ENCODE measurements around the gene ZMIZ1. TPM values are rescaled to one million over a fixed set of nuclear protein-coding genes. Genes with fewer than 3 reads are reported as not detected.

The ZMIZ1 gene
- total and polyA plus RNA-seq, 2 experiments from 2014 or later, result 48.2 to 78.8 TPM

- Histone ChIP-seq H3K4me3 (no peak overlapping the region), H3K9me3 (ENCODE audit: low read depth) (no peaks in the 10 kb centered on the region), H3K27me3 (no peaks in the 10 kb centered on the region), H3K36me3 (peaks cover 16% of the 10 kb centered on the region), H3K4me1 (ENCODE audit: low read depth) (peaks cover 12% of the 10 kb centered on the region), H3K27ac (peak overlapping the region; percentile 64)
- TF ChIP-seq CTCF (IDR thresholded peaks at IDR 0.05; ENCODE audit: low read depth, low read length), result no peak
- DNase-seq (ENCODE audit: low read depth in 1 of 2, low spot score in 1 of 2), result peak in 1 of 2 donors; percentile 32
Measured at GRCh38 chr10:79282388-79282787, 213.6 kb downstream of the ZMIZ1 start.

DNA sequence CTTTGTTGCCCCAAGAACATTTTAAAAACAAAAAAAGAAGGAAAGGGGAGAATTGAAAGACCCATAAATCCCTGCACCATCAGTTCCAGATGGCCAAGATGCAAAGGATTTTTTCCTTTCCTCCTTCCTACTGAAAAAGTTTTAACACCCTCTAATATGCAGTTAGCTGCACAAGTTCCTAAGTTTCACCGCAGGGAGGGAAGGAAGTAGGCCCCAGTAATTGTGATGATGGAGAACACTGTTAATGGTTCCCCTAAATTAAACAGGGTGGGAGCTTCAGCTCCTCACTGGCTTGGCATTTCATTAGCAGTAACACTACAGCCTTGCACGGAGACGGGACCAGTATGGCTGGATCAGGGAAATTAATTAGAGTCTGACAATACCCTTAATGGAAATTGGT, 214.8 kb downstream of the ZMIZ1 start:
- Histone ChIP-seq H3K36me3 (peaks cover 9% of the 10 kb centered on the region), H3K27ac (no peak overlapping the region), H3K27me3 (no peaks in the 10 kb centered on the region), H3K4me1 (ENCODE audit: low read depth) (peaks cover 12% of the 10 kb centered on the region), H3K9me3 (ENCODE audit: low read depth) (no peaks in the 10 kb centered on the region), H3K4me3 (no peak overlapping the region)
- TF ChIP-seq CTCF (IDR thresholded peaks at IDR 0.05; ENCODE audit: low read depth, low read length), result no peak
- no peak for DNase-seq (ENCODE audit: low read depth in 1 of 2, low spot score in 1 of 2)

DNA sequence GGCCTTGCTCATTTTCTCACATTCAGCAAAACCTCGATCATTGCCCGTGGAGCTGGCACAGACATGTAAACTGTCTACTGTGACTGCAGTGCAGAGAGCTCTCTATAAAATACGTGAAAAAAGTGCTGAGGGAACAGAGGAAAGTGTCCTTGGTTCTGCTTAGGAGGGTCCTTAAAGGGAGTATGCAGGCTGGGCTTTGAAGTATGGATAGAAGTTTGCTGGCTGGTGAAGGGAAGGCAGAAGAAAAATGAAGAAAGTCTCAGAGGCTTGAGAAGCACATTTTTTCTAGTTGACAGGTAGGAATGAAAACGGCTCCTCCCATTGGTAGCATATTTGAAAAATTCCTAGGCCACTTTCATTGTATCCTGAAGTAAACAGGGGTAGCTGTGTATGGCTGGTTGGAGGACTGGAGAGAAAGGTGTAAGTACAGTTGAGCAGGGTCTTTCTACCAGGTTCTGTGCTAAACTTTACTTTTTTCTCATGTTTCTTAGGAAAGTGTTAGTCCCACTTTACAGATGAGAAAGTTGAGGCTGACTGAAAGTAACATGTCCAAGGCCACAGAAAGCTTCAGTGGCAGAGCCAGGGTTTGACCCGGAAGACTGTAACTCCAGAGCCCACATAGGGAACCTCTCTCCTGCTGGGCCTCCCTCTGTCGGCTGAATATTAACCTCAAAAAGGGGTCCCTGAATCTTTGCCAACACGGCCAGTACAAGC, 215.5 kb downstream of the ZMIZ1 start:
- DNase-seq (ENCODE audit: low read depth in 1 of 2, low spot score in 1 of 2), result no peak
- Histone ChIP-seq H3K27ac (no peak overlapping the region), H3K36me3 (peaks cover 9% of the 10 kb centered on the region), H3K4me1 (ENCODE audit: low read depth) (peaks cover 12% of the 10 kb centered on the region), H3K9me3 (ENCODE audit: low read depth) (no peaks in the 10 kb centered on the region), H3K27me3 (no peaks in the 10 kb centered on the region), H3K4me3 (no peak overlapping the region)
- TF ChIP-seq CTCF (IDR thresholded peaks at IDR 0.05; ENCODE audit: low read depth, low read length), result no peak

GRCh38 chr10:79285315-79286197, 216.8 kb downstream of the ZMIZ1 start:
- no peaks in the 10 kb centered on the region for H3K27me3 ChIP-seq
- peaks cover 9% of the 10 kb centered on the region for H3K36me3 ChIP-seq
- no peaks in the 10 kb centered on the region for H3K9me3 ChIP-seq (ENCODE audit: low read depth)
- no peak overlapping the region for H3K4me3 ChIP-seq
- no peak for DNase-seq (ENCODE audit: low read depth in 1 of 2, low spot score in 1 of 2)
- TF ChIP-seq CTCF (IDR thresholded peaks at IDR 0.05; ENCODE audit: low read depth, low read length), result no peak
- peaks cover 12% of the 10 kb centered on the region for H3K4me1 ChIP-seq (ENCODE audit: low read depth)
- no peak overlapping the region for H3K27ac ChIP-seq

- no peak overlapping the region for H3K27ac ChIP-seq
- no peaks in the 10 kb centered on the region for H3K9me3 ChIP-seq (ENCODE audit: low read depth)
- H3K36me3 ChIP-seq, result peaks cover 9% of the 10 kb centered on the region
- no peak overlapping the region for H3K4me3 ChIP-seq
- TF ChIP-seq CTCF (IDR thresholded peaks at IDR 0.05; ENCODE audit: low read depth, low read length), result no peak
- DNase-seq (ENCODE audit: low read depth in 1 of 2, low spot score in 1 of 2), result peak in 1 of 2 donors; percentile 28
- H3K4me1 ChIP-seq (ENCODE audit: low read depth), result peaks cover 9% of the 10 kb centered on the region
- H3K27me3 ChIP-seq, result no peaks in the 10 kb centered on the region
Measured at GRCh38 chr10:79286318-79286951, 217.7 kb downstream of the ZMIZ1 start.

Measured in cardiac muscle cell (in vitro differentiated cells and primary cell).